H1 (cell line): ENCODE measurements around the gene CEND1. TPM values are rescaled to one million over a fixed set of nuclear protein-coding genes. Genes with fewer than 3 reads are reported as not detected.

Experiments used
- CTCF ChIA-PET: fragments of 300-600 bp; sonication (Branson Sonifier 250); formaldehyde crosslinking; loops from one replicate; lab custom pipeline; 2021; ENCODE audit not compliant: partially characterized antibody; lab: Charles Lee
- POLR2A ChIA-PET: fragments of 300-600 bp; sonication (Branson Sonifier 250); formaldehyde crosslinking; loops from one replicate; lab custom pipeline; 2021; ENCODE audit warnings: inconsistent platforms; ENCODE audit not compliant: partially characterized antibody; lab: Charles Lee
- DNase-seq, 2 experiments: peaks; one replicate each; pipeline versions ENCODE4 v3.0.0 to v3.0.0-alpha.2; 2010 to 2022; ENCODE audit warnings: low spot score in 2 of 2, low read depth in 1 of 2, mixed read lengths in 1 of 2
- FAIRE-seq: peaks from 2 replicates; lab custom pipeline; 2011; peaks lifted over from hg19 to GRCh38; lab: Jason Lieb, UNC
- H2AFZ ChIP-seq: 2 replicates; pipeline ENCODE4 v1.8.1; 2012; ENCODE audit warnings: low read length, inconsistent platforms
- H2AK5ac ChIP-seq: 2 replicates; pipeline ENCODE4 v1.6.1; 2013; ENCODE audit warnings: low read depth, low read length
- H2BK120ac ChIP-seq: replicated peaks from 2 replicates; pipeline ENCODE3; 2013; ENCODE audit warnings: low read depth, low read length, inconsistent platforms
- H2BK12ac ChIP-seq: 2 replicates; pipeline ENCODE4 v1.6.1; 2013; ENCODE audit warnings: low read depth, low read length
- H2BK15ac ChIP-seq: 2 replicates; pipeline ENCODE4 v1.6.1; 2013; ENCODE audit warnings: low read length
- H2BK20ac ChIP-seq: 2 replicates; pipeline ENCODE4 v1.6.1; 2013; ENCODE audit warnings: low read length
- H2BK5ac ChIP-seq: 2 replicates; pipeline ENCODE4 v1.6.1; 2013; ENCODE audit warnings: low read depth, low read length
- H3K14ac ChIP-seq: 2 replicates; pipeline ENCODE4 v1.6.1; 2013; ENCODE audit warnings: inconsistent platforms; ENCODE audit not compliant: insufficient read length
- H3K18ac ChIP-seq: 2 replicates; pipeline ENCODE4 v1.6.1; 2013; ENCODE audit warnings: low read length; ENCODE audit errors: extremely low read depth
- H3K23ac ChIP-seq: 2 replicates; pipeline ENCODE4 v1.6.1; 2013; ENCODE audit warnings: inconsistent platforms; ENCODE audit not compliant: insufficient read length
- H3K23me2 ChIP-seq: 2 replicates; pipeline ENCODE4 v1.6.1; 2013; ENCODE audit warnings: low read depth, low read length
- H3K27ac ChIP-seq: 2 replicates; pipeline ENCODE4 v1.6.1; 2011; ENCODE audit warnings: low read depth, low read length, inconsistent platforms
- H3K27me3 ChIP-seq, 4 experiments: replicated peaks in 1 of 4; 1 replicate in 1 of 4; 2 replicates in 3 of 4; pipeline versions ENCODE4 v1.6.1 to v1.8.1; 2011 to 2013; ENCODE audit warnings: low read length in 3 of 4, mild to moderate bottlenecking in 3 of 4, inconsistent platforms in 2 of 4, mixed read lengths in 2 of 4, moderate library complexity in 1 of 4; ENCODE audit not compliant: control insufficient read depth in 3 of 4, insufficient read depth in 3 of 4; ENCODE audit errors: extremely low read depth in 1 of 4
- H3K36me3 ChIP-seq, 4 experiments: 2 replicates each; pipeline versions ENCODE4 v1.6.1 to v1.8.1; 2011 to 2013; ENCODE audit warnings: mild to moderate bottlenecking in 4 of 4, low read length in 3 of 4, moderate library complexity in 2 of 4, control low read depth in 1 of 4, inconsistent platforms in 1 of 4; ENCODE audit not compliant: insufficient read depth in 4 of 4, control insufficient read depth in 2 of 4
- H3K4ac ChIP-seq: replicated peaks from 2 replicates; pipeline ENCODE3; 2013; ENCODE audit warnings: low read length, low read depth, mixed read lengths, inconsistent platforms; ENCODE audit not compliant: insufficient read length
- H3K4me1 ChIP-seq, 4 experiments: replicated peaks in 1 of 4; 1 replicate in 1 of 4; 2 replicates in 3 of 4; pipeline versions ENCODE4 v1.6.1 to v1.8.1; 2011 to 2013; ENCODE audit warnings: low read length in 3 of 4, inconsistent platforms in 2 of 4, mixed read lengths in 1 of 4; ENCODE audit not compliant: insufficient read depth in 4 of 4, control insufficient read depth in 3 of 4
- H3K4me2 ChIP-seq, 2 experiments: 2 replicates each; pipeline versions ENCODE4 v1.6.1 to v1.8.1; 2011 to 2013; ENCODE audit warnings: low read depth in 2 of 2, low read length in 2 of 2, control low read depth in 1 of 2, inconsistent platforms in 1 of 2, mild to moderate bottlenecking in 1 of 2; ENCODE audit not compliant: insufficient read depth in 1 of 2
- H3K4me3 ChIP-seq, 4 experiments: fragments of 200-600, 300-600 bp in 1 of 4; sonication (generic), shearing (Covaris generic), sonication (Bioruptor Twin) in 1 of 4; 2 replicates each; pipeline versions ENCODE4 v1.5.1 to v1.8.1; 2011 to 2016; ENCODE audit warnings: low read length in 4 of 4, low read depth in 3 of 4, control low read depth in 2 of 4, inconsistent platforms in 2 of 4, mild to moderate bottlenecking in 2 of 4, mixed read lengths in 1 of 4, moderate library complexity in 1 of 4; ENCODE audit not compliant: insufficient read depth in 2 of 4; ENCODE audit errors: extremely low read depth in 1 of 4
- H3K56ac ChIP-seq: replicated peaks from 2 replicates; pipeline ENCODE3; 2013; ENCODE audit warnings: low read depth, mild to moderate bottlenecking, mixed read lengths, low read length, inconsistent platforms; ENCODE audit not compliant: insufficient read length
- H3K79me1 ChIP-seq: 2 replicates; pipeline ENCODE4 v1.6.1; 2013; ENCODE audit warnings: low read depth, low read length, control low read depth
- H3K79me2 ChIP-seq, 2 experiments: 2 replicates each; pipeline versions ENCODE4 v1.6.1 to v1.8.1; 2012 to 2013; ENCODE audit warnings: low read length in 2 of 2, mild to moderate bottlenecking in 2 of 2, inconsistent platforms in 1 of 2; ENCODE audit not compliant: insufficient read depth in 2 of 2, control insufficient read depth in 1 of 2
- H3K9ac ChIP-seq, 4 experiments: replicated peaks in 1 of 4; 1 replicate in 1 of 4; 2 replicates in 3 of 4; pipeline versions ENCODE4 v1.6.1 to v1.8.1; 2011 to 2013; ENCODE audit warnings: low read depth in 3 of 4, low read length in 3 of 4, control low read depth in 2 of 4, mild to moderate bottlenecking in 2 of 4, moderate library complexity in 2 of 4, inconsistent platforms in 1 of 4; ENCODE audit errors: extremely low read depth in 1 of 4
- H3K9me3 ChIP-seq, 2 experiments: 2 replicates each; pipeline versions ENCODE4 v1.6.1 to v1.8.1; 2012 to 2013; ENCODE audit warnings: mild to moderate bottlenecking in 2 of 2, moderate library complexity in 2 of 2, control low read depth in 1 of 2, inconsistent platforms in 1 of 2, low read depth in 1 of 2, low read length in 1 of 2, mixed read lengths in 1 of 2; ENCODE audit not compliant: insufficient read depth in 2 of 2
- H4K20me1 ChIP-seq, 2 experiments: replicated peaks in 1 of 2; 2 replicates each; pipeline versions ENCODE3 to v1.8.1; 2011 to 2013; ENCODE audit warnings: inconsistent platforms in 2 of 2, low read length in 2 of 2, mild to moderate bottlenecking in 1 of 2; ENCODE audit not compliant: insufficient read depth in 2 of 2, control insufficient read depth in 1 of 2
- H4K5ac ChIP-seq: 2 replicates; pipeline ENCODE4 v1.6.1; 2013; ENCODE audit warnings: low read length, low read depth, mixed read lengths, inconsistent platforms; ENCODE audit not compliant: insufficient read length
- H4K8ac ChIP-seq: 2 replicates; pipeline ENCODE4 v1.8.0; 2013; ENCODE audit warnings: mild to moderate bottlenecking, moderate library complexity, low read length, inconsistent platforms; ENCODE audit not compliant: insufficient read depth; ENCODE audit errors: extremely low read depth
- H4K91ac ChIP-seq: replicated peaks from 2 replicates; pipeline ENCODE3; 2013; ENCODE audit warnings: low read length, mixed read lengths, inconsistent platforms; ENCODE audit not compliant: insufficient read length
- KDM5A ChIP-seq: fragments of 200-600 bp; IDR thresholded peaks from 2 replicates; pipeline ENCODE4 v1.7.1; 2012; ENCODE audit warnings: mild to moderate bottlenecking, low read length, inconsistent platforms, mixed read lengths
- PHF8 ChIP-seq: fragments of 200-600 bp; sonication (generic); conservative IDR thresholded peaks from 2 replicates; pipeline ENCODE4 v1.7.1; 2012; ENCODE audit warnings: low read depth, mild to moderate bottlenecking, inconsistent platforms, low read length, moderate library complexity
- SP1 ChIP-seq: IDR thresholded peaks from 2 replicates; pipeline ENCODE4 v1.6.1; 2011; ENCODE audit warnings: low read depth, low read length
- TAF1 ChIP-seq: IDR thresholded peaks from 2 replicates; pipeline ENCODE4 v1.6.1; 2011; ENCODE audit warnings: mild to moderate bottlenecking, low read depth, low read length
- ZNF274 ChIP-seq: IDR thresholded peaks from 2 replicates; pipeline ENCODE4 v1.7.0; 2012; ENCODE audit warnings: low read length, borderline replicate concordance; ENCODE audit errors: extremely low read depth
- WGBS, 2 experiments: shearing (Covaris generic) in 1 of 2; methylation state at CpG; one replicate each; pipeline versions ENCODE4 v1.1.6 to v1.1.7; 2013 to 2015; ENCODE audit warnings: low lambda C conversion rate in 2 of 2, mixed read lengths in 2 of 2, inconsistent platforms in 1 of 2, low coverage in 1 of 2, missing lambda C conversion rate in 1 of 2; ENCODE audit not compliant: insufficient replicate concordance in 2 of 2, insufficient coverage in 1 of 2, insufficient read length in 1 of 2; ENCODE audit errors: extremely low coverage in 1 of 2, missing lambda C conversion rate in 1 of 2; 5-methylcytosine and 5-hydroxymethylcytosine counted together
- polyA plus RNA-seq, 7 experiments: library from polyadenylated mRNA; depleted of rRNA in 3 of 7; stranded (reverse) in 5 of 7; unstranded in 2 of 7; fragments of >200 nt in 5 of 7; fragments of 200-250 nt in 2 of 7; gene quantifications; 1 replicate in 5 of 7; 2 replicates in 1 of 7; 4 replicates in 1 of 7; pipeline versions ENCODE4 v1.2.1 to v1.2.3, GENCODE V29; 2011 to 2013; ENCODE audit warnings: missing spikeins in 2 of 7, mixed read lengths in 2 of 7
- total RNA-seq: library from RNA; stranded (reverse); fragmentation: NEBNext Ultra II Directional; extraction: Animal tissue kit (Norgen Biotek cat#: 25700); gene quantifications from 2 replicates; pipeline ENCODE4 v1.2.1, GENCODE V29; 2021

The CEND1 gene
- total and polyA plus RNA-seq, 2 of the 8 experiments (the other 6 are each of a cell fraction or from before 2014, with no cell fraction given): 0.82 to 5.0 TPM

DNA sequence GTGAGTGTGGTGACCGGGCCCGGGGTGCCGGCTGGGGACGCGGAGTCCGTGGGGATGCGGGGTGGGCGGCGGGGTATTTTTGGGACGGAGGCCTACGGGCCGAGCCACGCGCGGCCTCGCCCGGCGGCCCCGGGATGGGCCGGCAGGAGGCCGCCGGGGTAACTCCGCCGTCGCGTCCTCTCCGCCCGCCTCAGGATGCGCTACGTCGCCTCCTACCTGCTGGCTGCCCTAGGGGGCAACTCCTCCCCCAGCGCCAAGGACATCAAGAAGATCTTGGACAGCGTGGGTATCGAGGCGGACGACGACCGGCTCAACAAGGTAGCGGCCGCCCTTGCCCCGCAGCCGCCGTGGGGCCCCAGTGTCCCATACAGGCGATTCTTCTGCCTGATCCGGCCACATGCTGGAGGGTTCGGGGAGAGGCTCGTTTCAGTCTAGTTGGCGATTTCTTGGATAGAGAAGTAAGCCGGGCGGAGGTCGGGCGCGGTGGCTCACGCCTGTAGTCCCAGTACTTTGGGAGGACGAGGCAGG, 20.2 kb upstream of the CEND1 start:
- H2AK5ac ChIP-seq: peak overlapping the region; percentile 53; the same call in 1 of the 2 replicates
- no peaks in the 10 kb centered on the region for H3K79me1 ChIP-seq
- peak overlapping the region; percentile 77 to 91 for H3K4me2 ChIP-seq
- H2BK120ac ChIP-seq: no peak overlapping the region
- peak overlapping the region; percentile 100; the same call in 1 of the 2 replicates for H2BK5ac ChIP-seq
- no peak overlapping the region for H3K23ac ChIP-seq
- no peak overlapping the region; the same call in none of the 2 replicates for H3K18ac ChIP-seq
- FAIRE-seq: no peak
- H3K23me2 ChIP-seq: peaks cover 8% of the 10 kb centered on the region; the same call in 1 of the 2 replicates
- no peaks in the 10 kb centered on the region for H3K9me3 ChIP-seq
- no peak overlapping the region for H4K5ac ChIP-seq
- H3K27ac ChIP-seq: peak overlapping the region; percentile 99
- peak overlapping the region; percentile 86 for H4K8ac ChIP-seq
- CTCF ChIA-PET: interaction anchor here (0.6 to 0.8 kb wide), 2 partner anchors 28 to 90 kb away, joined by 3 to 6 read pairs; no protein-coding TSS in a partner anchor
- peaks cover 7 to 32% of the 10 kb centered on the region in 2 experiments; a peak in 3 of 4 replicates for H3K79me2 ChIP-seq
- no peak overlapping the region for H2BK15ac ChIP-seq
- H2BK20ac ChIP-seq: no peak overlapping the region
- H3K56ac ChIP-seq: peak overlapping the region; percentile 96
- no peak for TF ChIP-seq ZNF274
- no peak for TF ChIP-seq SP1
- TF ChIP-seq TAF1: no peak
- peak; percentile 87 for TF ChIP-seq PHF8
- TF ChIP-seq KDM5A: 0 out of 2 replicates have a peak, but pooled peaks have one; percentile 68
- no peak overlapping the region for H4K91ac ChIP-seq
- DNase-seq: no peak
- no peak overlapping the region for H2AFZ ChIP-seq
- no peak overlapping the region for H3K14ac ChIP-seq
- peaks cover 0 to 9% (median 3%) of the 10 kb centered on the region in 4 experiments; a peak in 3 of 7 replicates for H3K4me1 ChIP-seq
- peak overlapping the region; percentile 82 to 99 (median 94) for H3K9ac ChIP-seq
- whole genome bisulfite sequencing, 2 experiments: 1% methylated on average over 47 of the region's 55 CpGs; no CpG with 5 or more reads in 1 of the 2 experiments
- peaks cover 10 to 20% of the 10 kb centered on the region in 2 experiments for H4K20me1 ChIP-seq
- POLR2A ChIA-PET: interaction anchor here (0.8 to 53.0 kb wide), 8 partner anchors 1 to 171 kb away, joined by 3 to 1917 read pairs (median 12); partner anchors contain the start of genes CD151, CEND1, CRACR2B and GATD1
- H3K4ac ChIP-seq: peak overlapping the region; percentile 78
- peak overlapping the region; percentile 66 to 100 (median 90) for H3K4me3 ChIP-seq
- peaks cover 16 to 29% (median 26%) of the 10 kb centered on the region in 4 experiments for H3K36me3 ChIP-seq
- H3K27me3 ChIP-seq: no peaks in the 10 kb centered on the region
- no peak overlapping the region for H2BK12ac ChIP-seq
